ENCODE data around the gene HPS1.

Gene HPS1

GRCh38 chr10:98446661-98447221 lies at the start of gene HPS1:
Gene HPS1, minus strand, starts transcription at chr10:98446935. Its CDS starts 3,695 bp downstream, at chr10:98443240.
- peak; percentile 83 for DNase-seq

DNA sequence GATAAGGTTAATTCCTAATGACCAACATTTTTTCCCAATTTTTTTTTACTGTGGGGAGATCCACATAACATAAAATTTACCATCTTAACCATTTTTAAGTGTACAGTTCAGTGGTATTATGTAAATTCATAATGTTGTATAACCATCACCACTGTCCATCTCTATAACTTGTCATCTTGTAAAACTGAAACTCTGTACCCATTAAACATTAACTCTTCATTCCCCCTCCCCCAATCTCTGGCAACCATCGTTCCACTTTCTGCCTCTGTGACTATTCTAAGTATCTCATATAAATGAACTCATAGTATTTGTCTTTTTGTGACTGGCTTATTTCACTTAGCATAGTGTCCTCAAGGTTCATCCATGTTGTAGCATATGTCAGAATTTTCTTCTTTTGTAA lies 46.0 kb upstream of the HPS1 start:
- no peak for DNase-seq

DNA sequence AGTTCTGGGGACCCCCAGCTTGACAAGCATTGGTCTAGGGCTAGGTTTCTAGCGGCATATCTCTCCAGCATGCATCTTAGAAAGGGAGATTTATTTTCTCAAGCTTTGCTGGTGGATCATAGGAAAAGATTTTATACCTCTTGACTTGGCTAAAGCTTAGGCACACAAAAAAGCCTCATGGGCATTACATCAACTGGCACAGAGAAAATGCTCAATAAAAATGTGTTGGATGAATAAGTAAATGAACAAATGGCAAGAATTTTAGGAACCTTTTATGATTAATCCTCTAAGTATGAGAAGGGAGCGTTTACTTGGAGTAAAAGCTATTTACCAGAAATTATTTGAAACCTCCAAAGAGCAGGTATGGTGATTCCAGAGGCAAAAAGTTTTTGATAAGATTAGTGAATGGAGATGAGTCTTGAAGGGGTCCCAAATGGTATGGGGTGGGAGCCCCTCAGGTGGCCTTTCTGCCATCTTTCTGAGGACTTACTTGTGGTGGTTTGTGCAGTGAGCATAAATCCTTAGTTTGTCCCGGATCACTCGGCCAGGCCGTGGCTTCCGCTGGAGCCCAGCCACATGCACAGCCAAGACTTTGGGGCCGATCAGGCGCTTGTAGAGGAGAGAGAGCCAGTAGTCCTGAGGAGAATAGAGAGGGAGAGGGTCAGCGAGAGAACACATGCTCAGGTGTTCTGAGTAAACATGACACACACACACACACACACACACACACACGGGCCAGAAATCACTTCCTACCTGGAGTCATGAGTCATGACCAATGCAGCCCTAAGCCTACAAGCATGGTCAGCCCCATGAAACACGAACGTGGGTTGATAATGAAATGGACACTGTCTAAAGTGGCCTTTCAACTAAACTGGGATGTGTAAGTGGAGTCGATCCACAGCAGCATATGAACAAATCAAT lies 43.1 kb upstream of the HPS1 start:
- no peak for DNase-seq

GRCh38 chr10:98488669-98489430 lies 42.1 kb upstream of the HPS1 start:
- no peak for DNase-seq

- DNase-seq: no peak
Measured at GRCh38 chr10:98487649-98488048, 40.9 kb upstream of the HPS1 start.

- no peak for DNase-seq
Measured at GRCh38 chr10:98486421-98486820, 39.7 kb upstream of the HPS1 start.

- DNase-seq: no peak
Measured at GRCh38 chr10:98485959-98486358, 39.2 kb upstream of the HPS1 start.

DNA sequence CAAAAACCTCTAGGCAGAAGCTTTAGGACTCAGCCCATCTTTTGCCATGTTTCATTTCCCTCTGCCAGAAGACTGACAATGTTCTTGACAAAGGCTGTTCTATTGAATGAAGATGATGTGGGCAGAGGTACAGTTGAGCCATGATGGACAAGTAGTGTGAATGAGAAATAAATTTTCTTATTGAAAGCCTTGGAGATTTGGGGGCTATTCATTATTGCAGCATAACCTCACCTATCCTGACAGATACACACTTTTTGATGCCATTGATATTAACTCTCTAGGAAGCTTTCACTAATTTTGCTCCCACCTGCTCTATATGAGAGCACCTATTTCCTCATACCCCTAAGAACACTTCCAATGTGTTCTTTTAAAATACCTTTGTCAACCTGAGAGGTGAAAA lies 36.9 kb upstream of the HPS1 start:
- no peak for DNase-seq

DNA sequence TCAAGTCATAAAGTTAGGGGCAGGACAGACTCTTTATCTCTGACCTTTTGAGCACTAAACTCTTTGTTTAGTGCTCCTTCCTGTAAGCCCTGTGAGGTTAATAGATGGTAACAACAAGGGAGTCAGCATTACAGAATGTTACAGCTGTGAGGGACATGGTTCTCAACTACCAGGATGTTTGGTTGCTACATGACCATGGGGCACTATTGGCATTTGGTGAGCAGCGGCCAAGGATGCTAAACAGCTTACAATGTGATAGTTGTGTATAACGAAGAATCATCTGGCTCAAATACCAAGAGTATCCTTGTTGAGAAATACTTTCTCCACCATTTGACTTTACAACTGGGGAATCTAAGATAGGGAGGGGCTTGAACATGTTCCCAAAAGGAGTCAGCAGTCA lies 35.4 kb upstream of the HPS1 start:
- no peak for DNase-seq

GRCh38 chr10:98481404-98481945 lies 34.7 kb upstream of the HPS1 start:
- no peak for DNase-seq

- no peak for DNase-seq
Measured at GRCh38 chr10:98478430-98479222, 31.9 kb upstream of the HPS1 start.

GRCh38 chr10:98477861-98478260 lies 31.1 kb upstream of the HPS1 start:
- no peak for DNase-seq

GRCh38 chr10:98474628-98475027 lies 27.9 kb upstream of the HPS1 start:
- DNase-seq: no peak

GRCh38 chr10:98472196-98472595 lies 25.5 kb upstream of the HPS1 start:
- no peak for DNase-seq

DNA sequence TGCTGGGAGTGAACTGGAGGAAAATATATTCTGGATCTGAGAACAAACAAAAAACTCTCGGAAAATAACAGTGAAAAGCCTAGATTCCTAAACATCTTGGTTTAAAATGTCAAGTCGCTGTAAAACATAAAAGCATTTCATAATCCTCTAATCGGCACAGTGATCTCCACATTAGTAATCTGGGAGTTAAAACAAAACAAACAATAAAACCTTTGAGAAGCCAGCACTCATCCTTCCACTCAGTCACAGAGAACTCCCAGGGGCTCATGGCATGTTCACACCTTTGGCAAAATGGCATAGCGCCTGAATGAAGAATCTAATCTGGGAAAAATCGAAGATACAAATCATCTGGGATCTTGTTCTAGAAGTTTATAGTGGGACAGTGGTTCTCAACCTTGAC lies 24.1 kb upstream of the HPS1 start:
- no peak for DNase-seq

GRCh38 chr10:98469001-98469931 lies 22.5 kb upstream of the HPS1 start:
- DNase-seq: no peak

- peak; percentile 86 for DNase-seq
Measured at GRCh38 chr10:98467506-98468318, 21.0 kb upstream of the HPS1 start.

GRCh38 chr10:98466861-98467505 lies 20.2 kb upstream of the HPS1 start:
- no peak for DNase-seq

- DNase-seq: no peak
Measured at GRCh38 chr10:98465866-98466265, 19.1 kb upstream of the HPS1 start.
